GM19397 (cell line): ENCODE results near the gene XRN2.

Source experiments
- ATAC-seq: cut with Tn5 transposase; IDR thresholded peaks from one replicate; pipeline ENCODE4 v1.9.1; 2021; ENCODE audit warnings: mild to moderate bottlenecking, moderate library complexity; ENCODE audit not compliant: unreplicated experiment

Gene XRN2

GRCh38 chr20:21291026-21291425, 12.1 kb upstream of the XRN2 start:
- no peak for ATAC-seq

DNA sequence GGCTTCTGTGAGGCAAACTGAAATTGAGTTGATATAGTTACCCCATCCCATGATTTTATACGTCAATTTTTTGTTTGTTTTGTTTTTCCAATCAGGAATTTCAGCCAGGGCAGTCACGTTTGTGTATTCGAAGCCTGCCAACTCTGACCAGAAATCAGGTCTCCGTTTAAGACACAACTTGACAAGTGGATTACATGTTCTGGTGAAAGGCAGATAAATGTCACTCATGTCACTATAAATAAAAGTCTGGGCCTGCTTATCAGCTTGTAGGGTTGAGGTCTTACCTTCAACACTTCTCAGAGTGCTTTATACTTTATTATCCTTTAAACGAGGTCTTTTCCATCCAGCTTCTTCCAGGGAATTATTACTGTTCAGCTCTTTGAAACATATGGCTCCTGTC, 8.4 kb upstream of the XRN2 start:
- ATAC-seq = no peak

GRCh38 chr20:21301940-21302663, 1.0 kb upstream of the XRN2 start:
- no peak for ATAC-seq

- no peak for ATAC-seq
Measured at GRCh38 chr20:21302664-21303060, 469 bp upstream of the XRN2 start.

DNA sequence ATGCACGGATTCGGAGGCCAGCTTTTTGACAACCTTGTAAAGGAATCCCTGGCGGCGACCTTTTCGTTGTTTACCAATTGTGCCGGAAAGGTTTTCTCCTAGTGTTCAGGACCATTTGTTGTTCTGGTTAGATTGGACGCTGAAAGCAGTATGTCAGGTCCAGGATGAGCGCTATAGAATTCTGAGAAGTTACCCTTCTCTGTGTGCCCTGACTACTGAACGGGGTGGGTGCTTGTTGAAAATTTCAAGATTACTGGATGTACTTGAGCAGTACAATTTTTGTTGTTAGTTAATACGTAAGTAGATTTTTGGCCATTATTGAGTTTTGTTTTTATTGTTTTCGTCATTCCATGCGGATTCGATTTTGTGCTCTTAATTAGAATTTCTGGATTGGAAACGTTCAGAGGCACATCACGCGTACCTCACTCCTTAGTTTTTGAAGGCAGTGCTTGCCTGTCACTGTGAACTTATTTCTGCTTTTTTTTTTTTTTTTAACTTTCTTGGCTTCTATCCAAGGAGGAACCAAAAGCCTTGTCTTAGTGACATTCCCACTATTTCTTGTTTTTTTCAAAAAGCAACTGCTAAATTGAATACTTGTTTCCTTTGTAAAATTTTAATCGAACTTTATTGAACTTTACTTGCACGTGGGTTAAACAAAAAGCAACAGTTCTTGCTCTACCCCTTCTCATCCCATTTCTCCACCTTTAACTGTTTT, 898 bp downstream of the XRN2 start:
- ATAC-seq = no peak

DNA sequence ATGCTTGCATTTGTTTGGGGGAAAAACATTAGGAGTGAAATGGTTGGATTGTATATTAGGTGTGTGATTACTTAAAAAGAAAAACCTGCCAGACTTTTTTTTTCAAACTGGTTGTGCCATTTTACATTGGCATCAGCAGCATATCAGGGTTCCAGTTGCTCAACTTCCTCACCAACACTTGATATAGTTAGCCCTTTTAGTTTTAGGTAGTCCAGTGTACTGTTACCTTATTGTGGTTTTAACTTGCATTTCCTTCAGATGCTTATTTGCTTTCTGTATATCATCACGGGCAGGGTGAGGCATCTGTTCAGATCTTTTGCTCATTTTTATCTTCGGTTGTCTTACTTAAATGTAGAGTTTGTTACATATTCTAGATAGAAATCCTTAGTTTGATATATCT, 5.2 kb downstream of the XRN2 start:
- ATAC-seq = no peak

DNA sequence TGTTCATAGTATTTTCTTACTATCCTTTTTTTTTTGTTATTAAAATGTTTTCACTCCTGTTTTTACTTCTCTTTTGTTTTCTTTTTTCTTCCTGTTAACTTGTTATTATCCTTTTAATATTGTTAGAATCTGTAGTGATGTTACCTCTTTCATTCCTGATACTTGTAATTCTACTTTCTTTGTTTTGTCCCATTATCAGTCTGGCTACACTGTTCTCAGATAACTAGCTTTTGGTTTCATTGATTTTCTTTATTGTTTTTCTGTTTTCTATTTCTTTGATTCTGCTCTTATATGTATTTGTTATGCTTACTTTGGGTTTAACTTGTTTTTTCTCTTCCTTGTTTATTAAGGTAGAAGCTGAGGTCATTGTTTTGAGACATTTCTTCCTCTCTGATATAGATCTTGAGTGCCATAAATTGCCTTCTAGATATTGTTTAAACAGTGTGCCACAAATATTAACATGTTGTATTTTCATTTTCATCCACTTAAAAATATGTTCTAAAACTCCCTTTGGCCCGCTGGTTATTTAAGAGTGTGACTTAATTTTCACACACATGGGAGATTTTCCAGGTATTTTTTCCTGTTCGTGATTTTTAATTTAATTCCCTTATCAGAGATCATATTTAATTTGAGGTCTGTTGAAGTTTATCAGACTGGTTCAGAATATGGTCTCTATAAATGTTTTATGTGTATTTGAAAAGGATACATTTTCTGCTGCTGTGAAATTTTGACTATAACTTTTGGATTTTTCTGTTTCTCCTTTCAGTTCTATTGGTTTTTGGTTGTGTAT, 6.7 kb downstream of the XRN2 start:
- no peak for ATAC-seq

GRCh38 chr20:21312813-21313474, 9.8 kb downstream of the XRN2 start:
- ATAC-seq = no peak

DNA sequence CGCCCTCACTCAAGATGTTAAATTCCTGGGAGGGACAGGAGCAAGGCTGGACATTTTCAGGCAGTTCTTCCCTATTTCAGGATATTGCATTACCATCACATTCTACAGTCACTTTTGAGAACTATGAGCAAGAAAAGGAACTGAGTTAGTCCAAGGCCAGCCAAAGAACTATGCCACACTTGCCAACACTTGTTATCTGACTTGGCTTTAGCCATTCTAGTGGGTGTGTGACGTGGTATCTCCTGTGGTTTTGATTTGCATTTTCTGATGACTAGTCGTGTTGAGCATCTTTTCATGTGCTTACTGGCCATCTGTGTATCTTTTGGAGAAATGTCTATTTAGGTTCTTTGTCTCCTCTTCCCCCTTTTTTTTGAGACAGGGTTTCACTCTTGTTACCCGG, 12.0 kb downstream of the XRN2 start:
- no peak for ATAC-seq

GRCh38 chr20:21322083-21322710, 19.1 kb downstream of the XRN2 start:
- ATAC-seq = no peak

DNA sequence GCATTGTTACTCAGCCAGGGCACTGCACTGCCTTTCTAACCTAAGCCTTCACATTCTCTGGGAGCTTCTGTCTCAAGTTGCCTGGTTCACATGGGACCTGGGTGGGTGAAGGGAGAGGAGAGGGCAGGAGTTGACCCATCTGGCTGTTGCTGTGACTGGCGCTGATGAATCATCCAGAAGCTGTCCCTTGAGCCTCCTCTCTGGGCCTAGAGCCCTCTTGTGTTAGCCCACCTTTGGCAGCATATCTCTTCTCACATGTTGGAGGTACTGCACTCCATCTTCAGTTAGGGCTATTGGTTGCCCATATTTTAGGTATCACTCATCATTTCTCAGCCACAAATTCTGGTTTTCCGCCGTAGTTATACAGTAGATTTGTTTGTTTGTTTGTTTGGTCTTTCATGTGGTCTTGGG, 19.8 kb downstream of the XRN2 start:
- ATAC-seq = no peak

DNA sequence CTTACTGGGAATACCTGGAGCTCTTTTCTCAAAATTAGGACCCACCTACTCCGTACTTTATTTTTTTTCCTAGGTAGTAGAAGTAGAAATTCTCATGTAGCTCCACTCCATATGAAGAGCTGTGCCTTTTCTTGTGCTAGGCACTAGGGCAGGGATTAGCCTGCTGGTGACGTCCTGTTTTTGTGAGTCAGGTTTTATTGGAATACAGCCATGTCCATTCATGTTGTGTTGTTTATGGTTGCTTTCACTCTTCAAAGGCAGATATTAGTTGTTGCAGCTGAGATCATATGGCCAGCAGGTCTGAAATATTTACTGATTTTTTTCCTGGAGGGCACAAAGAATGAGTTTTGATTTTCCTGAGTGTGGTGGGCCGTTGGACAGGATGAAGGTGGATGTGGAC, 20.5 kb downstream of the XRN2 start:
- no peak for ATAC-seq

DNA sequence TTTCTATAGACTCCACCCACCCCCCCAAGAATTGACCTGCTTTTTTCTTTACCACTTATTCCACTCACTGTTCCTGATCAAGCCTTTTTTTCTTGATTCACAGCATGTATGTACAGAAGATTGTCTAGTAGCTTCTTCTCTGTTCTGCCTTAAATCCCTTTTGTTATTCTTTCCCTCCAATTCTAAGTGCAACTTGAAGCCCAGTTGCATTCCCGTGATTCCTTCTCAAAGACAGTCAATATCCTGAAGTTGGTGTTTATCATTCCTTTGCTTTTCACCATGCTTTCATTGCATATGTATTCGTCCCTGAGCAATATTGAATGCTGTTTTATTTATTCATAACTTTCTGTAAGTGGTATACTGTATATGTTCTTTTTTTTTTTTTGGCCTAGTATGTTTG, 21.0 kb downstream of the XRN2 start:
- ATAC-seq = no peak

- no peak for ATAC-seq
Measured at GRCh38 chr20:21325296-21325695, 22.2 kb downstream of the XRN2 start.

DNA sequence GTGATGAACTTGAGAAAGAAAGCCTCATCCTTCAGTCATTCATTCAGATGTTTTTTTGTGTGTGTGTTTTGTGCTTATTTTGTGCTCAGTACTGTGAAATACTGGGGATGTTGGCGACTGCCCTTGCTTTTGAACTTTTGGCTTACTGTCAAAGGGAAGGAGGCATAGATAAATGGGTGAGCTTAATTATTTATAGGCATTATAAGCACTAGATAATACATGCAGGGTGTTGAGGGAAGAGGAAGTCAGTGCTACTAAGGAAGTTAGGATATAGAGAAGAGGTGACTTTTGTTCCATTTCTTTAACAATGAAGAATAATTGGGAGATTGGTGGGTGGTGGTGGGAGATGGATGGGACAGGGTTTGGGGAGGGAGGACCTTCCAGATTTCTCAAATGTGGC, 23.6 kb downstream of the XRN2 start:
- ATAC-seq = no peak

DNA sequence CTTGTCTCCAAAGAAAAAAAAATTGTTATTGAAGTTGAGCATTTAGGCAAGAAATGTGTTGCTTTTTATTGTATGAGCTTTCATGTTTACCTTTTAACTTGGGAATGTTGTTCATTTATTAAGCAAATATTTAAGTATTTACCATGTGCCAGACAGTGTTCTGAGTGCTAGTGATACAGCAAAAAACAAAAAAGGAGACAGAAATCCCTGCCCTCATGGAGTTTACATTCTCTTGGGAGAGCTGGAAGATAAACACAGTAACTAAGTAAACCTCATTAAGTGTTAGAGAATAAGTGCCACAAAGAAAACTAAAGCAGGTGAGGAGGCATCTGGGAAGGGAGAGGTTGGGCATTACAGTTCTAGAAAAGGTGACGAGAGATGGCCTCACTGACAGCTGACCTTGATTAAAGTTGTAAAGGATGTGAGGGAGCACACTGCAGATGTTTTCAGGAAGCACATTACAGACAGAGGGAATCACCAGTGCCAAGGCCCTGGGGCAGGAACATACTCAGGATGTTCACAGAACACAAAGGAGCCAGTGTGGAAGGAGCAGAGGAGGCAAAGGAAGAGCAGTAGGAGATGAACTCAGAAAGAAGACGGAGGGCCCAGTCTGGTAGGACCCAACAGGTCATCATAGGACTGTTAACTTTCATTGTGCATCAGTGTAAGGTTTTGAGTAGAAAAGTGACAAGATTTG, 33.5 kb downstream of the XRN2 start:
- no peak for ATAC-seq

DNA sequence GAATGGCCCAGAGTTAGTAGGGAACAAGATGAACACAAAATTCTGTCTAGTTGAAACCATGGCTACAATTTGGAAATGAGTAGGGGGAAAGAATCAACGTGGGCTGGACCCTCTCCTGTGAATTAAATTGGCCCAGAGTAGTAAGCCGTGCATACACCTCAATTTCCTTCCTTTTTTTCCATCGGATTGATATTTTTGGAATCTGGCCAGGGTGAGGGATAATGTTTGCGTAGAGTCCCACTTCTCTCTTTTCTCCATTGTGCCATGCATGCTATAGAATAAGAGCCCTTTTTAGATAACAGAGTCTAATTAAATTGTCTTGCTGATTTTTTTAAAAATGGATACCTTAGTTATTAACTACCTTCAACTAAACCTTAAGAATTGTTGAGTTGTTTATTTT, 35.2 kb downstream of the XRN2 start:
- no peak for ATAC-seq

- no peak for ATAC-seq
Measured at GRCh38 chr20:21339499-21339898, 36.4 kb downstream of the XRN2 start.

DNA sequence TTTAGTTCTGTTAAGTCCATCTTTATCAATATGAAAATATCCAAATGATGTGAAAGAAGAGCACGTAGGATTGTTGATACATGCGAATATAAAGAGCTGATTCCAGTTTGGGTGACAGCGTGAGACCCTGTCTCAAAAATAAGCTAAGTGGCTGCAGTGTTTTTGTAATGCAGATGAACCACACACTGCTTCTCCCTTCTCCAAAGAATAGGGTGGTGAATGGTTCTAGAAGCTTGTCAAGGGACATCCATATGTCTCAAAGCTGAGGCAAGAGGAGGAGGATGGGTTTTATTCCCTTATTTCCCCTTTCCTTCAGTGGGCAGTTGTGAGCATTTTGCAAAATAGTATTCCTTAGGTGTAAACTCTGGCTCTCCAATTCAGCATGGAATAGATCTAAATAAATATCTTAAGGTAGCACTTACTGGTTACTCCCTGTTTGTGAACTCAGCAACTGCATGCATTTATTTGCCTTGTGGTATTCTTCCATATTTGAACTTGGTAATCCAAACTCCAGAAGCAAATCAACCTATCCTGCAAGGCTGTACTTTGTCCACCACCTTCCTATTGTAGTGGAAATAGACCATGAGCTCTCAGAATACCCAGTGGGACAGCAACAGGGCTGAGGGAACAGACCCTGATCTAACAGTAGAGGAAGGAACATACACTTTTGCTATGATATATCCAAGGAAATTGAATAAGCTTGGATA, 38.0 kb downstream of the XRN2 start:
- ATAC-seq = no peak
